Jurkat, Clone E6-1 (cell line): ENCODE results near the gene WDR77. TPM values are rescaled to one million over a fixed set of nuclear protein-coding genes. Genes with fewer than 3 reads are reported as not detected.

Experiments used
- DNase-seq: peaks from one replicate; pipeline ENCODE4 v3.0.0-alpha.2; 2011; ENCODE audit warnings: low read depth, low spot score
- H3K4me3 ChIP-seq: 2 replicates; pipeline ENCODE4 v1.5.1; 2011; ENCODE audit warnings: mild to moderate bottlenecking, low read length, control low read depth, moderate library complexity
- polyA plus RNA-seq: library from polyadenylated mRNA; unstranded; fragments of >200 nt; gene quantifications from one replicate; pipeline ENCODE4 v1.2.1, GENCODE V29; 2012; ENCODE audit warnings: missing spikeins; ENCODE audit not compliant: insufficient read length, insufficient read depth

Gene WDR77
- 84.0 TPM for polyA plus RNA-seq

- H3K4me3 ChIP-seq, result peak within 1 kb of the TSS; percentile 84
- DNase-seq, result peak; percentile 98
These were observed at the start of gene WDR77, which contains the start of gene ATP5PB for GRCh38 chr1:111448918-111449702. Gene WDR77, minus strand, starts transcription at chr1:111449256. Its CDS starts 87 bp downstream, at chr1:111449169. Gene ATP5PB, plus strand, starts transcription at chr1:111449464. Its CDS starts 78 bp downstream, at chr1:111449542.

GRCh38 chr1:111497592-111497991, 48.5 kb upstream of the WDR77 start:
- no peak overlapping the region for H3K4me3 ChIP-seq
- DNase-seq, result no peak

DNA sequence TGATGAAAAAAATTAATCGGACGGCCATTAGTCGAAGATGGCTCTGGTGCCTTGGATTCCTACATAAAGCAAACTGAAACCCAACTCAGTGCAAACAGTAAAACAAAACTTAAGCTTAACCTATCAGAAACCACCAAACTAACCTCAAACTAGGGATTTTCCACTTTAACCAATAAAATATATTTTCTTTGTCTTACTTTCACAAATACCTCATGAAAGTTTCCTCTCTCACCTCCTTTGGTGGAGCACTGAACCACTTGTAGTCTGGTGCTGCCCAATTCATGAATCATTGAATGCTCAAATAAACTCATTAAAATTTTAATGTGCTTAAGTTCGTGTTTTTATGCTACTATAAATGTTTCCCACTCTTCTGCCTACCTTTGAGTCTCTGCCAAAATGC, 47.3 kb upstream of the WDR77 start:
- H3K4me3 ChIP-seq, result no peak overlapping the region
- DNase-seq, result no peak

DNA sequence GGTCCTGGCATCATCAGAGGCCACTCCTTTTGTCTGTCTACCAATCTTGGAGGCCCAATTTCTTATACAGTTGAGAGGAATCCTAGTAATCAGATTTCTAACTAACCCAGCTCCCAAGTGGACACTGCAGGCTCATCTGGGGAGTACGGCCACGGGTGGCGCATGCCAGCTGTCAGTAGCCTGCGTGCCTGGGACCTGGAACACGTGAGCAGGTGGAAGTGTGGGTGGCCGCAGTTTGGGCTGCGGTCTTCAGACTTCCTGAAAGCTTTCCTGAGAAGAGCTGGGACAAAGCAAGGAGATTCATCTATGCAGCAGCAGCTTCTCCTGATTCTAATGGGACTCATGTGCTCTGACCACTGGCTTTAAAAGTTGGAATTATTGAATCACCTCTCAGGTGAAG, 42.0 kb upstream of the WDR77 start:
- no peak for DNase-seq
- no peak overlapping the region for H3K4me3 ChIP-seq

DNA sequence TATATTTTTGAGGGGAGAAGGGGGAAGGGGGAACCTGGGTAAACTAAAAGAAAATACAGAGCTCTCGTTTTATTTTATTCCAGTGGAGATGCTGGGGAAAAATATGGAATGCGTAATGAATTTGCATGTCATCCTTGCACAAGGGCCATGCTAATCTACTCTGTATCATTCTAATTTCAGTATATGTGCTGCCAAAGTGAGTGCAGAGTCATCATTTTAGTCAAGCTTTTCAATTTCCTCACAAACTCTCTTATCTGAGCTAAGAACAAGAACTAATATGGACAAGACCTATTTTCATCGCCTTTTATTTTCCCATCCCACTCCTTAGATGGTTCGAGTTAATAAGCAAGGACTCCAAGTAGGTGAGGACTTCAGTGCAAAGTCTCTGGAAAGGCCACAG, 41.2 kb upstream of the WDR77 start:
- H3K4me3 ChIP-seq, result no peak overlapping the region
- DNase-seq, result no peak

DNA sequence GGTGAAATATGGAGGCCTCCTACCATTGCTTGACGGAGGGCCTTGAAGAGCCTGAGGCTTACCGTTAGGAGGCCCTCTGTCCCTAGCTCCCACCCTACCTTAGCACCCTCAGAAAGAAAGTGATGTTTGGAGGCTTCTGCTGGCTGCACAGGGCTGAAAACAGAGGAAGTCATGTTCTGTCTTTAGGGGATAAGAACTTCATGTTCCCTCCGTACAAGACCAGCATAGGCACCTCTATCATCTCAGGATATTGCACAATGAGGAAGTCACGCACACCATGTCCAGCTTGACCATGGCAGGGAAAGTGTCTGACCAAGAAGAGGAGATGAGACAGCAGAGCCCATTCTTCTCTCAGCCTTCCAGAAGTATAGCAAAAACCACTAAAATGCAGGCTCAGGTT, 40.5 kb upstream of the WDR77 start:
- H3K4me3 ChIP-seq, result no peak overlapping the region
- DNase-seq, result no peak

GRCh38 chr1:111488669-111489068, 39.6 kb upstream of the WDR77 start:
- no peak overlapping the region for H3K4me3 ChIP-seq
- DNase-seq, result no peak

DNA sequence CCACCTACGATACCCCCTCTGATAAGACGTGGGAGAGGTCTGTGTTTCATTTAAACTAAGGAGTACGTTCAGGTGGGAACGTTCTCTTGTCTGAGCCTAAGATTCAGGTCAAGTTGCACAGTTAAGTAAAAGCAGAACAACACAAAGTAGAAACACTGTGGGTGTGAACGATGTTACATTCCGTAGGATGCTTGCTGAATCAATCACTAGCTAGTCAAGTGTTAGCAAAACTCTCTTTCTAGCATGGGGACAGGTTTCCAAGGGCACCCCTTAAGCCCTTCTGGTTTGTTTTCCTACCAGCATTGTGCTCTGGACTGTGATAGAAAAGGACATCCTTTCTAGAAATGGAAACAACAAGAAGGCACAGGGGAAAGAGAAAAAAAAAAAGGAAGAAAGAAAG, 38.1 kb upstream of the WDR77 start:
- H3K4me3 ChIP-seq, result no peak overlapping the region

GRCh38 chr1:111486431-111486830, 37.4 kb upstream of the WDR77 start:
- no peak overlapping the region for H3K4me3 ChIP-seq
- no peak for DNase-seq

More for the DNA sequence above, 38.1 kb upstream of the WDR77 start:
- no peak for DNase-seq

- no peak for DNase-seq
- no peak overlapping the region for H3K4me3 ChIP-seq
These were observed 35.5 kb upstream of the WDR77 start for GRCh38 chr1:111484391-111485026.

- no peak overlapping the region for H3K4me3 ChIP-seq
- no peak for DNase-seq
These were observed 34.8 kb upstream of the WDR77 start for GRCh38 chr1:111483876-111484275.

GRCh38 chr1:111483166-111483565, 34.1 kb upstream of the WDR77 start:
- DNase-seq, result no peak
- no peak overlapping the region for H3K4me3 ChIP-seq

- DNase-seq, result no peak
These were observed 32.5 kb upstream of the WDR77 start for GRCh38 chr1:111481387-111482221.

GRCh38 chr1:111480674-111481073, 31.6 kb upstream of the WDR77 start:
- no peak overlapping the region for H3K4me3 ChIP-seq
- no peak for DNase-seq

More at GRCh38 chr1:111481387-111482221, 32.5 kb upstream of the WDR77 start:
- no peak overlapping the region for H3K4me3 ChIP-seq

DNA sequence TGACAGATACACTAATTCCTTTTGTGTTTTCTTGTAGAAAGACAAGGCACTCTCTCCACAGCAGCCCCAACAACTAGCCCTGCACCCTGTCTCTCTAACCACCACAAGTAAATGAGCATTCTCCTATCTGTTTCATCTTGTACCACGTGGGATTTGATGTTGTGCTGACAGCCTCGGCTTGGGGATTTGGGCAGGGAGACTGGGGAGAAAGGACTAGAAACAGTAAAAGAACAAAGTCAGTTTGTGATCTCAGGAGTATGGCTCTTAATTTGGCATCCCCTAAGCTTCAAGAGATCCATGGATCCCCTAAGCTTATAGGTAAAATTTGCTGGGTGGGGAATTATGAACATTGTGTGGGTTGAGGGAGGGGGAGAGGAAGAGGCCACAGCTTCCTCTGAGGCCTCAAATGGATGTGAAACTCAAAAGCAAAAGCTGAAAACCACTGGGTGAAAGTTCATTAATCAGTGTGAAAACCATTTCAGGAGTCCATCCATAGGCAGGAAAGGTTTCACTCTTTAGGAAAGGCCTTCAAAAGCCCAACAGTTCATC, 27.8 kb upstream of the WDR77 start:
- DNase-seq, result peak; percentile 77
- peak overlapping the region; percentile 17 for H3K4me3 ChIP-seq

GRCh38 chr1:111476214-111476613, 27.2 kb upstream of the WDR77 start:
- no peak overlapping the region for H3K4me3 ChIP-seq
- DNase-seq, result no peak

- no peak for DNase-seq
- H3K4me3 ChIP-seq, result no peak overlapping the region
These were observed 26.6 kb upstream of the WDR77 start for GRCh38 chr1:111475701-111476100.

DNA sequence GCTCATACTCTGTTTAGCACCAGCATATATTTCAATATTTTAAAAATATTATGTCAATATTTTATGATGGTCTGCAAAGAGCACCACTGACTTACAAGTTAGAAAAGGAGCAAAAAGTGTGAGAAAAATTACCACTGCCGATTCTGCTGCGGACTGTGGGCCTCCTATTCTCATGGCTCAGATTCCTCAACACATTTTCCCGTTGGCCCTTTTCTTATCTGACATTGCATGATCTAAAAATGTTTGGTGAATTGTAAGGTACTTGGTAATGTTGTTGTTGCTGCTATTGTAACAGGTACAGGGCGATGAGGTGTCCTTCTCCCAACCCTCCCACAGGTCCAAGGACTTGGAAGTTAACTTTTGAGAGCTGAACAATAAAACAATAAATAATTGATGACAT, 25.5 kb upstream of the WDR77 start:
- DNase-seq, result no peak
- no peak overlapping the region for H3K4me3 ChIP-seq

GRCh38 chr1:111474106-111474505, 25.1 kb upstream of the WDR77 start:
- DNase-seq, result no peak
- no peak overlapping the region for H3K4me3 ChIP-seq
